SIG-M5 treated with dmso at 0.1 percent for 504 hours (cell line): ENCODE measurements around the gene ZBTB4.
"Not testable (repeated sequence)": the region's sequence is repeated elsewhere in the genome, so short reads cannot be mapped to it uniquely, and the experiment has no call there.

Experiments used
- DNase-seq: peaks from one replicate; lab custom pipeline; 2025; ENCODE audit not compliant: unreplicated experiment; lab: John Stamatoyannopoulos, UW

ZBTB4 gene

GRCh38 chr17:7496470-7497183 is 17.2 kb upstream of the ZBTB4 start:
- no peak for DNase-seq

GRCh38 chr17:7495906-7496434 is 16.5 kb upstream of the ZBTB4 start:
- no peak for DNase-seq

DNA sequence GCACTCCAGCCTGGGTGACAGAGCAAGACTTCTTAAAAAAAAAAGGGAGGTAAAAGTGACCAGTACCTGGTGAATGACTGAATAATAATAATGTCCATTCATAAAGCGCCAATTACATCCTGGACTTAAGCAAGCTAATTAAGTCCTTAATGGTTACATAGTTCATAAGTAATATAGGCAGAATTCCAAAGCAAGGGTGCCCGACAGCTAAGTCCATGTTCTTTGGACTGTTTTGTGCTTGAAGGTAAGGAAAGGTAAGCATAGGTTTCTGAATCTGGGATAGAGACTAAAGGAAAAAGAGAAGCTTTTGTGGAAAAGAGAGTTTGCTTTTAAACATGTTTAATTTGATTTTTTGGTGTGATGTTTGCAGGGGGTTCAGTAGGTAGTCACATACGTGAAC is 14.5 kb upstream of the ZBTB4 start:
- no peak for DNase-seq

DNA sequence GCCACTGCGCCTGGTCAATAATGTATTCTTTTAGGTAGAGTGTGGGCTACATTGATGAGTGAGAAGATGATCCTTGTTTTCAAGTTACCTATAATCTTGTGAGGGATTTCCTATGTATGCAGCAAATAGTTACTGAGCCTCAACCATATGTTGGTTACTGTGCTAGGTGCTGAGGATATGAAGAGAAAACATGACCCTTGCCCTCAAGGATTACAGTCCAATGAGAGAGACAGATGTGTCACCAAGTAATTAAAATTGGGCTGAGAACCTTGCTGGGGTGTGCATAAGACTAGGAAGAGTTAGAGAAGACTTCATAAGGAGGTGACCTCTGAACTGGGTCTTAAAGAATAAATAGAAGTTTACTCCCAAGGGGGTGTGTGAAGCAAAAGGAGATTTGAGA is 12.2 kb upstream of the ZBTB4 start:
- DNase-seq, result no peak

GRCh38 chr17:7490144-7490543 is 10.7 kb upstream of the ZBTB4 start:
- no peak for DNase-seq

DNA sequence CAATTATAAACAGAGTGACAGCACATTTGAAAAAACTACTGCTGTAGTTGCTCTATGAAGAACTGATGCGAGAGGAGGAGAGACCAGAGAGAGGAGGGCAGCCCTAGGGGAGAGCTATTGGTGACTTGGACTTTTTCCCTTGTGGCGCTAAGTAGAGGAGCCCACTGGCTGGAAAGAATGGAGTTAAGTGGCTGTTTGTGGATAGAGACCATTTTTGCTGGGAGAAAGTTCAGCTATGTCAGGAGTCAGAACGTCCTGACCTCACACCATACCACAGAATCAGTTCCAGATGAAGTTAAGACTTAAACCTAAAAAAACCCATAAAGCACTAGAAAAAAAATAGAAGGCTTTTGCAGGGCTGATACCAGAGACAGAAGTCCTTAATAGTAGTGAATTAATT is 6.8 kb upstream of the ZBTB4 start:
- DNase-seq, result no peak

- DNase-seq, result no peak
Observed at GRCh38 chr17:7484919-7485377, 5.5 kb upstream of the ZBTB4 start.

DNA sequence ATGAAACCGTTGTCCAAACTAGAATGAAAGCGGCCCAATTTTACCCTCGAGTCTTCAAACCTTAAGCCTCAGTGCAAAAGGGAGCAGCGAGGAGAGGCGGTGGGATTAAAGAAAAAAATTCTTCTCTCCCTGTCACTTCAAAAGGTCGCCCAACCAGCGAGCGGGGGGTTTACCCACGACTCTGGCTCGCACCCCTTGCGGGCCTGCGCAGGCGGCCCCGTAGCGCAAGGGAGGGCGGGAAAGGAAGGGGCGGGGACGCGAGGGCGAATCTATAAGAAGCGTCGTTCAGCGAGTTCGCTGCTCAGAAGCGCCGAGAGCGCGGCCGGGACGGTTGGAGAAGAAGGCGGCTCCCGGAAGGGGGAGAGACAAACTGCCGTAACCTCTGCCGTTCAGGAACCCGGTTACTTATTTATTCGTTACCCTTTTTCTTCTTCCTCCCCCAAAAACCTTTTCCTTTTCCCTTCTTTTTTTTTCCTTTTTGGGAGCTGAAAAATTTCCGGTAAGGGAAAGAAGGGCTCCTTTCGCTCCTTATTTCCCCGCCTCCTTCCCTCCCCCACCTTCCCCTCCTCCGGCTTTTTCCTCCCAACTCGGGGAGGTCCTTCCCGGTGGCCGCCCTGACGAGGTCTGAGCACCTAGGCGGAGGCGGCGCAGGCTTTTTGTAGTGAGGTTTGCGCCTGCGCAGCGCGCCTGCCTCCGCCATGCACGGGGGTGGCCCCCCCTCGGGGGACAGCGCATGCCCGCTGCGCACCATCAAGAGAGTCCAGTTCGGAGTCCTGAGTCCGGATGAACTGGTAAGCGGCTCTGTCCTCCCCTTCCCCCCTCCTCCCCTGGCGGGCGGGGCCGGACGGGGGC is 4.9 kb upstream of the ZBTB4 start, which contains the start of gene POLR2A:
TSS of gene POLR2A (plus strand) at position 300 of the 852 bp plus-strand sequence.
- peak; percentile 89 for DNase-seq

- DNase-seq, result peak; percentile 90
Observed at GRCh38 chr17:7483255-7484066, 4.0 kb upstream of the ZBTB4 start.

- not testable (repeated sequence) for DNase-seq
Observed at GRCh38 chr17:7482742-7483088, 3.3 kb upstream of the ZBTB4 start.

DNA sequence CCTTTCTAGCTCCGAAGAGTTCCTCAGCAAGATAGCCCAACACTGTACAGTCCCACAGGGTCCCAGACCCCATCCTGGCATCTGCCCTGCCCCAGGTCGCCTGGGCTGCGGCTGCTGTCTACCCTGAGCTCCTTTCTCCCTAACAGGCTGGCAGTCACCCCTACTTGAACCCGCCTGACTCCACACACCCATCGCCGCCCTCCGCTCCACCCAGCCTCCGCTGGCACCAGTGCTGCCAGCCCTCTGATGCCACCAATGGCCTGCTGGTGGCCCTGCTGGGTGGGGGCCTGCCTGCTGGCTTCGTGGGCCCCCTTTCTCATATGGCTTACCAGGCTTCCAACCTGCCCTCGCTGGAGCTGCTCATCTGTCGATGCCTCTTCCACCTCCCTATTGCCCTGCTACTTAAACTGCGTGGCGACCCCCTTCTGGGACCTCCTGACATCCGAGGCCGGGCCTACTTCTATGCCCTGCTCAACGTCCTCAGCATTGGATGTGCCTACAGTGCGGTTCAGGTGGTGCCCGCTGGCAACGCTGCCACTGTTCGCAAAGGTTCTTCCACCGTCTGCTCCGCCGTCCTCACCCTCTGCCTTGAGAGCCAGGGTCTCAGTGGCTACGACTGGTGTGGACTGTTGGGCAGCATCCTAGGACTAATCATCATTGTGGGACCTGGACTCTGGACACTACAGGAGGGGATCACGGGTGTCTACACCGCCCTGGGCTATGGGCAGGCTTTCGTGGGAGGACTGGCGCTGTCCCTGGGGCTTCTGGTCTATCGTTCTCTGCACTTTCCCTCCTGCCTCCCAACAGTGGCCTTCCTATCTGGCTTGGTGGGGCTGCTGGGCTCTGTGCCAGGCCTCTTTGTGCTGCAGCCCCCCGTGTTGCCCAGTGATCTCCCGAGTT is 2.7 kb upstream of the ZBTB4 start:
- DNase-seq, result not testable (repeated sequence)

DNA sequence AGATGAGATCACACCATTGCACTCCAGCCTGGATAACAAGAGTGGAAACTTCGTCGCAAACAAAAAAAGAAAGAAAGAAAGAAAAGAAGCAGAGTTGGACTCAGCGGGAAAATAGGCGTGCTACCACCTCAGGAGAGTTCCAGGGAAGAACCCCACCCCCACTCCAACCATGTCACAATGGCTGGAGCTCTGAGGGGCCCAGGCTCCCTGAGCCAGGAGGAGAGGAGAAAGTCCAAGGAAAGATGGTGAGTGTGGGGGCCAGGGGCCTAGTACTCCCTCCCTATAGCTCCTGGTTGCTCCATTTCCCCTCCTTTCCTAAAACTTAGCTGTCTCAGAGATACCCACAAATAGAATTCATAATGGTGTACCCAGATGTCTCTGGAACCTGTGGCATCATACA is 1.8 kb upstream of the ZBTB4 start, which contains the start of gene SLC35G6:
TSS of gene SLC35G6 (plus strand) at position 172 of the 400 bp plus-strand sequence. CDS start at position 243, 71 bp downstream.
- not testable (repeated sequence) for DNase-seq

GRCh38 chr17:7480089-7480384 is 606 bp upstream of the ZBTB4 start:
- no peak for DNase-seq

GRCh38 chr17:7478276-7479212 is 887 bp downstream of the ZBTB4 start:
- no peak for DNase-seq

GRCh38 chr17:7477392-7478275 is 1.8 kb downstream of the ZBTB4 start:
- DNase-seq, result peak; percentile 39

DNA sequence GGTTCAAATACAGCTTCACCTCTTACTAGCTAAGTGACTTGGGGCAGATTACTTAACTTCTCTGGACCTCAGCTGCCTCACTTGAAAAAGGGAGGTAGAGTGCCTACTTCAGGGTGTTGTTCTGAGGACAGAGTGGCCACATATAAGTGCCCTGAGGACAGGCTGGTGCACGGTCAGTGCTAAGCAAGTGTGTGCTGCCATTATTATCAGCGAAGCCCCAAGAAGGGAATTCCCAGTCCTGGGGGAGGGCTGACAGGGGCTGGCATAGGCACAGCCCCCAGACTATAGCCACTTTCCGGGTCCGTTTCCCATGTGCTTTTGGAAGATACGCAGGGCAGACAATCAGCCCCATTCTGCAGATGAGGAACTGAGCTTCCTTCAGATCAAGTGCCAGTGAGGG is 2.5 kb downstream of the ZBTB4 start:
- DNase-seq, result no peak

- no peak for DNase-seq
Observed at GRCh38 chr17:7476494-7476893, 2.9 kb downstream of the ZBTB4 start.

GRCh38 chr17:7475764-7476422 is 3.5 kb downstream of the ZBTB4 start:
- DNase-seq, result no peak
